Mesendoderm (in vitro differentiated cells): ENCODE measurements around the gene TMED1. TPM values are rescaled to one million over a fixed set of nuclear protein-coding genes. Genes with fewer than 3 reads are reported as not detected.

Source experiments
- DNase-seq: peaks from one replicate; pipeline ENCODE4 v3.0.0; 2013
- H2AK5ac ChIP-seq: 2 replicates; pipeline ENCODE4 v1.6.1; 2013; ENCODE audit warnings: low read length, inconsistent platforms
- H2BK120ac ChIP-seq: 2 replicates; pipeline ENCODE4 v1.6.1; 2013; ENCODE audit warnings: low read depth, mild to moderate bottlenecking, low read length, moderate library complexity, mixed read lengths
- H2BK15ac ChIP-seq: replicated peaks from 2 replicates; pipeline ENCODE4 v1.6.1; 2013; ENCODE audit warnings: low read depth, mild to moderate bottlenecking, moderate library complexity
- H2BK5ac ChIP-seq: 2 replicates; pipeline ENCODE4 v1.6.1; 2013; ENCODE audit warnings: low read length, inconsistent platforms
- H3K18ac ChIP-seq: 2 replicates; pipeline ENCODE4 v1.6.1; 2013; ENCODE audit warnings: mild to moderate bottlenecking, low read length, mixed read lengths
- H3K23ac ChIP-seq: one replicate; pipeline ENCODE4 v1.6.1; 2013; ENCODE audit warnings: low read length
- H3K27ac ChIP-seq: 2 replicates; pipeline ENCODE4 v1.5.1; 2013; ENCODE audit warnings: low read depth, mild to moderate bottlenecking, inconsistent platforms, low read length, moderate library complexity
- H3K27me3 ChIP-seq: 2 replicates; pipeline ENCODE4 v1.6.1; 2013; ENCODE audit warnings: low read length, control low read depth, mild to moderate bottlenecking, inconsistent platforms; ENCODE audit not compliant: insufficient read depth, poor library complexity
- H3K36me3 ChIP-seq: 2 replicates; pipeline ENCODE4 v1.6.1; 2013; ENCODE audit warnings: low read length, inconsistent platforms; ENCODE audit not compliant: control insufficient read depth, insufficient read depth
- H3K4ac ChIP-seq: one replicate; pipeline ENCODE4 v1.6.1; 2013; ENCODE audit warnings: low read depth, mild to moderate bottlenecking, low read length, moderate library complexity
- H3K4me1 ChIP-seq: 2 replicates; pipeline ENCODE4 v1.6.1; 2013; ENCODE audit warnings: low read depth, low read length, inconsistent platforms; ENCODE audit not compliant: control insufficient read depth
- H3K4me2 ChIP-seq: 2 replicates; pipeline ENCODE4 v1.6.1; 2013; ENCODE audit warnings: low read length
- H3K4me3 ChIP-seq: 2 replicates; pipeline ENCODE4 v1.5.1; 2013; ENCODE audit warnings: mild to moderate bottlenecking, low read length
- H3K56ac ChIP-seq: one replicate; pipeline ENCODE4 v1.6.1; 2013; ENCODE audit warnings: low read length
- H3K79me1 ChIP-seq: 2 replicates; pipeline ENCODE4 v1.6.1; 2013; ENCODE audit warnings: low read length, inconsistent platforms
- H3K79me2 ChIP-seq: 2 replicates; pipeline ENCODE4 v1.6.1; 2013; ENCODE audit warnings: mild to moderate bottlenecking, low read length; ENCODE audit not compliant: control insufficient read depth, insufficient read depth
- H3K9ac ChIP-seq: 2 replicates; pipeline ENCODE4 v1.6.1; 2013; ENCODE audit warnings: low read length, inconsistent platforms
- H4K5ac ChIP-seq: one replicate; pipeline ENCODE4 v1.6.1; 2013; ENCODE audit warnings: low read length
- H4K8ac ChIP-seq: one replicate; pipeline ENCODE4 v1.6.1; 2013; ENCODE audit warnings: low read depth, mild to moderate bottlenecking, control low read depth, low read length, moderate library complexity
- WGBS: extraction: QIAGEN DNeasy Blood & Tissue Kit; methylation state at CpG from one replicate; pipeline ENCODE4 v1.1.7; 2013; ENCODE audit warnings: low lambda C conversion rate, missing lambda C conversion rate; ENCODE audit not compliant: insufficient coverage; ENCODE audit errors: extremely low coverage; 5-methylcytosine and 5-hydroxymethylcytosine counted together
- polyA plus RNA-seq, 2 experiments: library from polyadenylated mRNA; stranded (reverse); fragments of 200-250 nt; gene quantifications; one replicate each; pipeline ENCODE4 v1.2.3, GENCODE V29; 2013

Gene TMED1, protein sequence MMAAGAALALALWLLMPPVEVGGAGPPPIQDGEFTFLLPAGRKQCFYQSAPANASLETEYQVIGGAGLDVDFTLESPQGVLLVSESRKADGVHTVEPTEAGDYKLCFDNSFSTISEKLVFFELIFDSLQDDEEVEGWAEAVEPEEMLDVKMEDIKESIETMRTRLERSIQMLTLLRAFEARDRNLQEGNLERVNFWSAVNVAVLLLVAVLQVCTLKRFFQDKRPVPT
- polyA plus RNA-seq (2013, experiment 1 of 2): 20.4 TPM
- 20.1 TPM for polyA plus RNA-seq (2013, experiment 2 of 2)

DNA sequence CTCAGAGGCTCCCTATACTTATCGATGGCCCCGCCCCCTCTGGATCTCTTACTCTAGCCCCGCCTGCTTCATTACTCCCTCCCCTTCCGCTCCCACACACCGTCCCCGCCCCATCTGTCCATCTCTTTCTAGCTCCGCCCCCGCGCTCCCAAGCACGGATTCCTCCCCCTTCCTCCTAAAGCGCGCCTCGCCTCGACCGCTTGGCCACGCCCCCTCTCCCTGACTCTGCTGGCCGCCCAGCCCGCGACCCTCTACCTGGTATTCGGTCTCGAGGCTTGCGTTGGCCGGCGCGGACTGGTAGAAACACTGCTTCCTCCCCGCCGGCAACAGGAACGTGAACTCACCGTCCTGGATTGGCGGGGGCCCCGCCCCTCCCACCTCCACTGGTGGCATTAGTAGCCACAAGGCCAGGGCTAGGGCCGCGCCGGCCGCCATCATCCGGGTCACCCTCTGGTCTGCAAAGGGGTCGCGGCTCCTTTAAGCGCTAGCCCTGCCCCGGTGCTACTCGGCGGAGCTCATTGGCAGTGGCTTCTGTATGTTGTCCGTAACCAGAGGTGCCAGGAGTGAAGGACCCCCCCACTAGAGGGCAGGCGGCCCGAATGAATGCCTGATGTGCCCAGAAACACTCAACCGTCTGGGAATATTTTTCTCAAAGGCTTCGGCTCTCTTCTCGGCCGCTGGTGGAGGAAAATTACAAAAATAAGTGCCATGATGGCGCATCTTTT is at the start of gene TMED1:
TSS of gene TMED1 (minus strand) at position 459 of the 725 bp plus-strand sequence. CDS start at position 438, 21 bp downstream.
- Histone ChIP-seq H3K79me2 (no peaks in the 10 kb centered on the region), H3K23ac (no peak within 1 kb of the TSS), H3K27me3 (no peaks in the 10 kb centered on the region), H3K56ac (peak within 1 kb of the TSS; percentile 100), H3K36me3 (peaks cover 2% of the 10 kb centered on the region), H3K9ac (peak within 1 kb of the TSS; percentile 98), H3K18ac (no peak within 1 kb of the TSS), H3K4ac (no peak within 1 kb of the TSS), H3K4me2 (peak within 1 kb of the TSS; percentile 79), H2BK5ac (peak within 1 kb of the TSS; percentile 95), H2AK5ac (no peak within 1 kb of the TSS), H4K8ac (no peak within 1 kb of the TSS), H2BK120ac (no peak within 1 kb of the TSS), H3K4me3 (peak within 1 kb of the TSS; percentile 70), H3K79me1 (peaks cover 3% of the 10 kb centered on the region), H2BK15ac (no peak within 1 kb of the TSS), H4K5ac (peak within 1 kb of the TSS; percentile 0), H3K27ac (peak within 1 kb of the TSS; percentile 96), H3K4me1 (no peaks in the 10 kb centered on the region)
- peak; percentile 100 for DNase-seq
- WGBS: no CpG with 5 or more reads among the region's 50 CpGs

DNA sequence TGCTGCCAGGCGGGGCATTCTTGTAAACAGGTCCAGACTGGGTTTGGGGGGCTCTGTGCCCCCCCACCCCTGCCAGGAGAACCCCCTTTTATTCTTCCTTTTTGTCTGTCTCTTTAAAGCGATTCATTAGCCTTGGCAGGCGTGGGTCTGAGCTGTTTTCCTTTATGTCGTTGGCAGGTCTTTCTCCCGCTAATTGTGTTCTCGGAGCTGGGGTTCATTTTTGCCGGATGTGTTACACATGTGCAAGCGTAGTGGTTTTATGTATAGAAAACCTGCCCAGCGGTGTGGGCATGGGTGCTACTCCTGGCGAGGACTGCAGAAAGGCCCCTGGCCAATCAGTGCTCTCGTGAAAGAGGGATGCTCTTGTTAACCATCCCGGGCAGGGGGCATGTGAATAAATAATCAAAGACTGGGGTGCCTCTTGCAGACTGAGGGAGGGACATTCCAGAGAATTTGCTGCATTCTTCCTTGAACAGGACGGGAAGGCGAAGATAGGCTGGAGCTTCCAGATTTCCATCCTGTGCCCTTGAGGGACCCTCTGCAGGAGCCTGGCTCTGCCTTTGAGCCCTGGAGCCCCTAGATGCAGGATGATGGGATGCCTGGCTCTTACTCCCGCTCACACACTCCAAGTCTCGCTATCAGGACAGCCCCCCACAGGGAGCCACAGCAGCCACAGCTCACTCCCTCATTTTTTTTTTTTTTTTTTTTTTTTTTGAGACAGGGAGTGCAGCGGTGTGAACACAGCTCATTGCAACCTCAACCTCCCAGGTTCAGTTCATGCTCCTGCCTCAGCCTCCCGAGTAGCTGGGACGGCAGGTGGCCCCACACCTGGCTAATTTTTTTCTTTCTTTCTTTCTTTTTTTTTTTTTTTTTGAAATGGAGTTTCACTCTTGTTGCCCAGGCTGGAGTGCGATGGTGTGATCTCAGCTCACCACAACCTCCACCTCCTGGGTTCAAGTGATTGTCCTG is 49.5 kb upstream of the TMED1 start:
- Histone ChIP-seq H3K4me1 (peaks cover 25% of the 10 kb centered on the region), H3K27ac (no peak overlapping the region), H3K56ac (no peak overlapping the region)

DNA sequence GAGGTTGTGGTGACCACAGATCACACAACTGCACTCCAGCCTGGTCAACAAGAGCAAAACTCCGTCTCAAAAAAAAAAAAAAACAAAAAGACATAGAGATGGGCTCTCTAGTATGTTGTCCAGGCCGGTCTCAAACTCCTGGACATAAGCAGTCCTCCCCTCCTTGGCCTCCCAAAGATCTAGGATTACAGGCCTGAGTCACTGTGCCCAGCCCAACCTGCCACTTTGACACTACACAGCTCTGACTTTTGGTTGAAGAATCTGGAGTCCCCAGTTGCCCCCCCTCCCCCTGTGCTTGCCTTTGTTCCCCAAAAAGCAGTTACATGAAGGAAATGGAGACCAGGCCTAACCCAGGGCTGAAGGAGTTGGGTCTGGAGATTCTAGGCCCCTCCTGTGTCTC is 48.3 kb upstream of the TMED1 start:
- DNase-seq: no peak
- no peak overlapping the region for H3K4me3 ChIP-seq
- peaks cover 29% of the 10 kb centered on the region for H3K4me1 ChIP-seq
- no CpG with 5 or more reads among the region's 2 CpGs for WGBS
- H3K79me1 ChIP-seq: peaks cover 31% of the 10 kb centered on the region
- H3K23ac ChIP-seq: no peak overlapping the region
- H2BK15ac ChIP-seq: no peak overlapping the region
- no peak overlapping the region for H3K4ac ChIP-seq
- H2BK5ac ChIP-seq: no peak overlapping the region
- H3K27ac ChIP-seq: no peak overlapping the region
- H3K4me2 ChIP-seq: no peak overlapping the region
- peaks cover 54% of the 10 kb centered on the region for H3K79me2 ChIP-seq
- no peak overlapping the region for H4K5ac ChIP-seq
- no peaks in the 10 kb centered on the region for H3K36me3 ChIP-seq
- H3K9ac ChIP-seq: no peak overlapping the region
- H2BK120ac ChIP-seq: no peak overlapping the region
- H3K56ac ChIP-seq: no peak overlapping the region
- H3K27me3 ChIP-seq: no peaks in the 10 kb centered on the region
- H3K18ac ChIP-seq: no peak overlapping the region
- no peak overlapping the region for H2AK5ac ChIP-seq
- no peak overlapping the region for H4K8ac ChIP-seq

More for the DNA sequence above, 49.5 kb upstream of the TMED1 start:
- DNase-seq: peak; percentile 67
- Histone ChIP-seq H3K4ac (no peak overlapping the region), H3K79me2 (peaks cover 42% of the 10 kb centered on the region), H4K8ac (no peak overlapping the region), H3K79me1 (peaks cover 23% of the 10 kb centered on the region), H2AK5ac (no peak overlapping the region), H2BK120ac (no peak overlapping the region), H3K18ac (no peak overlapping the region), H2BK5ac (no peak overlapping the region), H4K5ac (no peak overlapping the region), H3K4me2 (no peak overlapping the region), H3K27me3 (no peaks in the 10 kb centered on the region), H3K36me3 (no peaks in the 10 kb centered on the region), H3K23ac (no peak overlapping the region), H2BK15ac (no peak overlapping the region), H3K9ac (no peak overlapping the region), H3K4me3 (no peak overlapping the region)
- no CpG with 5 or more reads among the region's 20 CpGs for WGBS

DNA sequence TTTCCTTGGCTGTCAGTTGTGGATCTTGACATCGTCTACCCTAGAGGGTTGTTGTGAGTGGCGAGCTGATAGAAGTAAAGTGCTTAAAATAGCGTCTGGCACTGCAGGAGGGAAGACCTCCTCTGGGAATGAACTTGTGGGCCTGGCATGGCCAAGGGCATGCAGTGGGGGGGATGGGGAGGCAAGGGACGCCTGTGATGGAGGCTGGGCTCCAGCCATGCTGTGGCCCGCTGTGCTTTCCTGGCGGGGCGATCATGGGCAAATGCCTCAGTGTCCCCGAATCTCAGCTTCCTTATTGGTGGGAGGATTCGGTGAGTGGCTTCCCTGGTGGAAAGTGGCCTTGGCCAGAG is 46.1 kb upstream of the TMED1 start:
- Histone ChIP-seq H2AK5ac (no peak overlapping the region), H2BK15ac (no peak overlapping the region), H3K23ac (no peak overlapping the region), H3K4me2 (no peak overlapping the region), H4K5ac (no peak overlapping the region), H3K9ac (no peak overlapping the region), H3K27me3 (no peaks in the 10 kb centered on the region), H2BK120ac (no peak overlapping the region), H3K79me2 (peaks cover 58% of the 10 kb centered on the region), H3K4me1 (peaks cover 17% of the 10 kb centered on the region), H3K56ac (peak overlapping the region; percentile 45), H3K4ac (no peak overlapping the region), H2BK5ac (no peak overlapping the region), H3K27ac (no peak overlapping the region), H3K18ac (no peak overlapping the region), H4K8ac (no peak overlapping the region), H3K4me3 (no peak overlapping the region), H3K79me1 (peaks cover 33% of the 10 kb centered on the region), H3K36me3 (no peaks in the 10 kb centered on the region)
- WGBS: no CpG with 5 or more reads among the region's 9 CpGs
- no peak for DNase-seq

DNA sequence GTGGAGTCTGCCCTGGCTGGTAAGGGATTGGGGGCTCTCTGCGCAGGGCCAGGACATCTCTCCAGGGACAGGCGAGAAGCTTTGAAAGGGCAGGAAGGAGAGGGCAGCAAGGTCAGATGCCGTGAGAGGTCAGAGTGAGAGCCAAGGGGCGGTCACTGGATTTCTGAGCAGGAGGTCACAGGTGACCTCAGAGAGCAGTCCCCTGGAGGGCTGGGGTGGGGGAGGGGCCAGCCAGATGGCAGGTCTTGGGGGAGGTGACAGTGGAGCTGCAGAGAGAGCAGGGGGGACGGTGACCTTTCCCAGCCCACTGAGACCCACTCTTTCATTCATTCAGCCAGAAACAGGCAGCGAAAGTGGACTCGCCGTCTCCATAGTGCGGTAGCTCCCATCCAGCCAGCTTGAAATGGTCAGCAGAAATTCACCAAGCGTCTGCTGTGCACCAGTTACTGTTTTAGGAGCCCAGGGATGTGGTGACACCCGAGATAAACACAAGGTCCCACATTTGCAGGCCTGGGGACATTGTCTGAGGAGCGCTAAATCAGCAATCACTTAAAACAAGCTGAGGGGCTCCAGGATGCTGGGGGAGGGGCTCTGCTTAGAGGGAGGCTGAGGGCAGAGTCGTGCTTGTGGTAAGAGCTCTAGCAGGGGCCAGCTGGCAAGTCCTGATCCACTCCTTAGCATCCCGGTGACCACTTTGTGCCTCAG is 45.5 kb upstream of the TMED1 start:
- H3K4me1 ChIP-seq: peaks cover 17% of the 10 kb centered on the region
- no CpG with 5 or more reads among the region's 14 CpGs for WGBS

More for the DNA sequence above, 45.5 kb upstream of the TMED1 start:
- no peak overlapping the region for H2BK15ac ChIP-seq
- no peak overlapping the region for H3K4me2 ChIP-seq
- H3K79me2 ChIP-seq: peaks cover 58% of the 10 kb centered on the region
- H3K27me3 ChIP-seq: no peaks in the 10 kb centered on the region
- H2BK120ac ChIP-seq: no peak overlapping the region
- H3K18ac ChIP-seq: no peak overlapping the region
- H3K9ac ChIP-seq: peak overlapping the region; percentile 51
- no peak overlapping the region for H3K23ac ChIP-seq
- H4K5ac ChIP-seq: no peak overlapping the region
- no peak overlapping the region for H3K4ac ChIP-seq
- no peak overlapping the region for H4K8ac ChIP-seq
- peaks cover 34% of the 10 kb centered on the region for H3K79me1 ChIP-seq
- H3K27ac ChIP-seq: peak overlapping the region; percentile 21
- peak overlapping the region; percentile 85 for H2AK5ac ChIP-seq
- H2BK5ac ChIP-seq: no peak overlapping the region
- H3K36me3 ChIP-seq: no peaks in the 10 kb centered on the region
- H3K4me3 ChIP-seq: no peak overlapping the region
- peak; percentile 64 for DNase-seq
- peak overlapping the region; percentile 70 for H3K56ac ChIP-seq
